HUES6 (cell line): ENCODE measurements around the gene EFNA2.

Experiments used
- H3K27ac ChIP-seq: 2 replicates; pipeline ENCODE4 v1.7.0; 2013; ENCODE audit warnings: low read depth, mild to moderate bottlenecking, low read length, inconsistent platforms
- H3K27me3 ChIP-seq: 2 replicates; pipeline ENCODE4 v1.6.1; 2013; ENCODE audit warnings: low read length; ENCODE audit not compliant: control insufficient read depth, insufficient read depth
- H3K36me3 ChIP-seq: 2 replicates; pipeline ENCODE4 v1.6.1; 2013; ENCODE audit warnings: low read length; ENCODE audit not compliant: control insufficient read depth, insufficient read depth
- H3K4me1 ChIP-seq: 2 replicates; pipeline ENCODE4 v1.6.1; 2013; ENCODE audit warnings: low read length; ENCODE audit not compliant: control insufficient read depth, insufficient read depth
- H3K4me3 ChIP-seq: 2 replicates; pipeline ENCODE4 v1.5.1; 2013; ENCODE audit warnings: low read depth, low read length
- H3K9ac ChIP-seq: one replicate; pipeline ENCODE4 v1.6.1; 2013; ENCODE audit warnings: mild to moderate bottlenecking, low read length
- H3K9me3 ChIP-seq: 2 replicates; pipeline ENCODE4 v1.6.1; 2013; ENCODE audit warnings: low read depth, low read length; ENCODE audit not compliant: control insufficient read depth, insufficient read depth

EFNA2 gene

DNA sequence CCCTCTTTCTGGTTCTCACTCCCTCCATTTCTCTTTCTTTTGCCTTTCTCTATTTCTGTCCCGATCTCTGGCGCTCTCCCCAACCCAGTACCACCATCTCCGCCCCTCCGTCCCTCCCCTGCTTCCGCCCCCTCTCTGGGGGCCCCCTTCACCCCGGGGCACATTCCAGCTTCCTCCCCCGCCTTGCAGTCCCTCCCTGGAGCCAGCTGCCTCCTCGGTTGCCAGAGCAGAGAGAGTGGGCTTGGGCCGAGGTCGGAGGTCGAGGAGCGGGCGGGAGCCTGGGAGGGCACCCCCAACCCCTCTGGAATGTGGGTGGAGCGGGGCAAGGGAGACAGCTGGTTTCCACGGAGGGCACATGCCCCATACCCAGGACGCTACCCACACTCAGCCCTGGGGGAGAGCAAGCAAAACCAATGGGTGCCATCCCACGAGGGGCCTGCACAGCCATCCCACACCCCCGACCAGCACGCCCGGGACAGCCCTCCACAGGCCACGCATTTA, 23.0 kb upstream of the EFNA2 start:
- peaks cover 8% of the 10 kb centered on the region for H3K36me3 ChIP-seq
- peak overlapping the region; percentile 80 for H3K4me3 ChIP-seq
- H3K9me3 ChIP-seq: no peaks in the 10 kb centered on the region
- peak overlapping the region; percentile 61; the same call in 1 of the 2 replicates for H3K27ac ChIP-seq
- peaks cover 7% of the 10 kb centered on the region for H3K27me3 ChIP-seq
- H3K9ac ChIP-seq: peak overlapping the region; percentile 38
- peaks cover 67% of the 10 kb centered on the region for H3K4me1 ChIP-seq

- peaks cover 12% of the 10 kb centered on the region for H3K27me3 ChIP-seq
- H3K4me3 ChIP-seq: 0 out of 2 replicates have a peak overlapping the region, but pooled peaks have one; percentile 80
- H3K4me1 ChIP-seq: peaks cover 67% of the 10 kb centered on the region
- no peak overlapping the region for H3K27ac ChIP-seq
- no peaks in the 10 kb centered on the region for H3K9me3 ChIP-seq
- H3K9ac ChIP-seq: peak overlapping the region; percentile 38
- H3K36me3 ChIP-seq: peaks cover 3% of the 10 kb centered on the region; the same call in 1 of the 2 replicates
Observed at GRCh38 chr19:1263188-1263587, 22.5 kb upstream of the EFNA2 start.

- no peaks in the 10 kb centered on the region for H3K9me3 ChIP-seq
- peak overlapping the region; percentile 12; the same call in 1 of the 2 replicates for H3K27ac ChIP-seq
- H3K4me3 ChIP-seq: peak overlapping the region; percentile 17
- peaks cover 12% of the 10 kb centered on the region for H3K27me3 ChIP-seq
- peak overlapping the region; percentile 58 for H3K9ac ChIP-seq
- H3K36me3 ChIP-seq: 0 out of 2 replicates have a peak, but pooled peaks cover under 1% of the 10 kb centered on the region
- H3K4me1 ChIP-seq: peaks cover 60% of the 10 kb centered on the region
Observed at GRCh38 chr19:1264801-1265614, 20.7 kb upstream of the EFNA2 start.

- no peaks in the 10 kb centered on the region for H3K9me3 ChIP-seq
- H3K4me1 ChIP-seq: peaks cover 59% of the 10 kb centered on the region
- peaks cover 12% of the 10 kb centered on the region for H3K27me3 ChIP-seq
- H3K27ac ChIP-seq: peak overlapping the region; percentile 79; the same call in 1 of the 2 replicates
- H3K36me3 ChIP-seq: peaks cover 3% of the 10 kb centered on the region
- H3K9ac ChIP-seq: peak overlapping the region; percentile 89
- H3K4me3 ChIP-seq: peak overlapping the region; percentile 75
Observed at GRCh38 chr19:1265615-1266128, 20.0 kb upstream of the EFNA2 start.

- peaks cover 12% of the 10 kb centered on the region for H3K27me3 ChIP-seq
- peaks cover 10% of the 10 kb centered on the region for H3K36me3 ChIP-seq
- peak overlapping the region; percentile 75 for H3K4me3 ChIP-seq
- peak overlapping the region; percentile 79; the same call in 1 of the 2 replicates for H3K27ac ChIP-seq
- peak overlapping the region; percentile 89 for H3K9ac ChIP-seq
- H3K4me1 ChIP-seq: peaks cover 65% of the 10 kb centered on the region
- no peaks in the 10 kb centered on the region for H3K9me3 ChIP-seq
Observed at GRCh38 chr19:1266129-1266915, 19.4 kb upstream of the EFNA2 start.

- H3K4me1 ChIP-seq: peaks cover 60% of the 10 kb centered on the region
- H3K9ac ChIP-seq: peak overlapping the region; percentile 35
- no peaks in the 10 kb centered on the region for H3K9me3 ChIP-seq
- H3K36me3 ChIP-seq: peaks cover 17% of the 10 kb centered on the region
- H3K4me3 ChIP-seq: peak overlapping the region; percentile 75
- H3K27ac ChIP-seq: no peak overlapping the region; the same call in 1 of the 2 replicates
- H3K27me3 ChIP-seq: peaks cover 12% of the 10 kb centered on the region
Observed at GRCh38 chr19:1266916-1267476, 18.7 kb upstream of the EFNA2 start.

DNA sequence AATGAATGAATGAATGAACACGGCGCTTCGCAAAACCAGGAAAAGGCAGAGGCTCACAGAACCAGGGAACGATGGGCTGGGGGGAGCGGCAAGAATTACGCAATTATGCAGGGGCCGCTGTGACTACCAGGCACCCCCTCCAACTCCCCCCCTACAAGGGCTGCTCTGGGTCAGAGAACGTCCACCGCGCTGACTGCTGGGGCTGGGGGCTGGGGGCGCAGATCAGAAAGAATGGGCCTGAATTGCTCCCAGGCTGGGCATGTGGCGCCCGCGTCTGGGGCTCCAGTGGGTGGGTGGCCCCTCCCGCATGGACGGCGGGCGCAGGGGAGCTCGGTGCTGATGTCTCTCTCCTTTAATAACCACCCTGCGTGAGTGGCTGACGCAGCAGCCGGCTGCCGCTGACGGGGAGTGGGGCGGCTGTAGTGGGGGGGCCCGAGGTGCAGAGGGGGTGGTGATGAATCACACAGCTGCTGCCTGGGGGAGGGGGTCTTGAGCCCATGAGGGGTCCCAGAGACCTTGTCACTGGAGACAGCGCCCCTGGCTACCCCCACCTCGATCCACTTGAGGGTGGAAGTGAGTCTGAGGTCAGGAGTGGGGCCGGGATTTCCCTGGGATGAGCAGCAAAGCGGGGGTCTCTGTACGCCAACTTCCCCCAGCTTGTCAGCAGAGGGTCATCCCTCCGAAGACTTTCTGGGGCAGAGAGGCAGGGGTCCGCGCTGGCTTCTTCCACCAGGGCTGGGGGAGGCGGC, 18.0 kb upstream of the EFNA2 start:
- Histone ChIP-seq H3K36me3 (peaks cover 23% of the 10 kb centered on the region), H3K27me3 (peaks cover 12% of the 10 kb centered on the region), H3K4me1 (peaks cover 54% of the 10 kb centered on the region), H3K9me3 (no peaks in the 10 kb centered on the region), H3K27ac (no peak overlapping the region), H3K4me3 (peak overlapping the region; percentile 75), H3K9ac (peak overlapping the region; percentile 30)

DNA sequence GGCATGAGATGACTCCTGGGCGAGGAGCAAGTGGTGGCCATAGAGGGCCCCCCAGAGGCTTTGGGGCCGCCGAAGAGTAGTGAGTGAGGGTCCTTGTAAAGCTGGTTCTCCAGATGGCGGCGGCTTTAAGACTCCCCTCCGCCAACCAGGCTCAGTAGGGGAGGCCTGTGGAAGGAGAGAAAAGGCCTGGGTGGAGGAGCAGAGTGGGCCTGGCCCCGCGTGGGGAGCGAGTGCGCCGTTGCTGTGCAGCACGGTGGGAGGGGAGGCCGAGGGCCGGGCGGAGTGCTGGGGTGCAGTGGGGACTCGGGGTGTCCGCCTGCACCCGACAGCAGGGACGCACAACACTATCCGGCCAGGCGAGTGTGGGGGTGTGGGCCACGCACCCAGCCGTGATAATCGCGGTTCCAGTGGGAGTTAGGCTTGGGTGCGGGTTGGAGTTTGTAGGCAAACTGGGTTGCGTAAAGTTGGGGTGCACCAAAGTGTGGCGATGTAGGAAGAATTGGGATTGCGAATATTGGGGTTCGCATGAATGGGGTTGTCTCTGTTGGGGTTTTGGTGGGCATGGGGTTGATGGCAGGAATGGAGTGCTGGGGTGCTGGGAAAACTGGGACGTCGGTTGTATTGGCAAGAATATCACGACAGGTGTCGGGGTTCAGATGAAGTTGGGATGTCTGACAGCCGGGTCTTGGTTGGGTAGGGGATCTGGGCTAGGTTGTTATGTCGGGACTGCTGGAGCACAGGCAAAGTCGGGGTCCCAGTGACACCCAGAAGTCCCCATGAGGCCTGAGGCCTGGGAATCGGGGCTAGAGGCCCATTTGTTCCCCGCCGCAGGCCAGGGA, 17.2 kb upstream of the EFNA2 start:
- H3K4me3 ChIP-seq: peak overlapping the region; percentile 75
- H3K4me1 ChIP-seq: peaks cover 48% of the 10 kb centered on the region
- H3K27ac ChIP-seq: no peak overlapping the region
- peaks cover 12% of the 10 kb centered on the region for H3K27me3 ChIP-seq
- H3K9me3 ChIP-seq: no peaks in the 10 kb centered on the region
- H3K9ac ChIP-seq: peak overlapping the region; percentile 30
- H3K36me3 ChIP-seq: peaks cover 31% of the 10 kb centered on the region

DNA sequence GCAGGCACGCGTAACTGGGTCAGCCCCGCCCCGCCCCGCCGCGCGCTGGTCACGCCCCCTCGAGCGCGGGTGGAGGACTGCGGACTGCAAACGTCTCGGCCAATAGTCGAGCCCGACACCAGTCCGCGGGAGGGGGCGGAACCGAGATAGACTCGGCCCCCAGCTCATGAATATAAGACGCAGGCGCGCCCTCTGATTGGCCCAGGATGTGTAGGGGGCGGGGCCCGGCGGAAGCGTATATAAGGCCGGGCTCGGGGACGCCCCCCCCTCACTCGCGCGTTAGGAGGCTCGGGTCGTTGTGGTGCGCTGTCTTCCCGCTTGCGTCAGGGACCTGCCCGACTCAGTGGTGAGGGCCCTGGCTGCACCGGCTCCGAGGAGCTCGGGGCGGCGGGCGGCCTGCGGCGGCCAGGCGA, 16.6 kb upstream of the EFNA2 start, which contains the start of gene CIRBP:
TSS of gene CIRBP (plus strand) at position 268 of the 413 bp plus-strand sequence. CDS start 1,602 bp downstream, outside the sequence.
- Histone ChIP-seq H3K9me3 (no peaks in the 10 kb centered on the region), H3K36me3 (peaks cover 37% of the 10 kb centered on the region), H3K4me1 (peaks cover 55% of the 10 kb centered on the region), H3K27ac (peak within 1 kb of the TSS; percentile 91), H3K9ac (peak within 1 kb of the TSS; percentile 97), H3K27me3 (peaks cover 12% of the 10 kb centered on the region), H3K4me3 (peak within 1 kb of the TSS; percentile 96)
